NCI-H2081 treated with DMSO at 0.1 percent for 48 hours (cell line): Measurements from ENCODE around the gene OSBPL3.
"Not testable (repeated sequence)": the region's sequence is repeated elsewhere in the genome, so short reads cannot be mapped to it uniquely, and the experiment has no call there.

Experiments used
- DNase-seq: peaks from one replicate; lab custom pipeline; 2025; lab: John Stamatoyannopoulos, UW

OSBPL3 gene

GRCh38 chr7:24920451-24921361, 59.3 kb downstream of the OSBPL3 start:
- DNase-seq, result no peak

GRCh38 chr7:24917510-24918239, 62.3 kb downstream of the OSBPL3 start:
- DNase-seq, result no peak

- DNase-seq, result no peak
Observed at GRCh38 chr7:24916463-24917040, 63.4 kb downstream of the OSBPL3 start.

- DNase-seq, result no peak
Observed at GRCh38 chr7:24914465-24914859, 65.5 kb downstream of the OSBPL3 start.

GRCh38 chr7:24913801-24914464, 66.0 kb downstream of the OSBPL3 start:
- DNase-seq, result no peak

GRCh38 chr7:24912874-24913514, 67.0 kb downstream of the OSBPL3 start:
- no peak for DNase-seq

GRCh38 chr7:24912424-24912823, 67.6 kb downstream of the OSBPL3 start:
- DNase-seq, result no peak

GRCh38 chr7:24911213-24911603, 68.8 kb downstream of the OSBPL3 start:
- DNase-seq, result no peak

GRCh38 chr7:24910551-24911212, 69.3 kb downstream of the OSBPL3 start:
- DNase-seq, result no peak

GRCh38 chr7:24908727-24909126, 71.3 kb downstream of the OSBPL3 start:
- DNase-seq, result no peak

GRCh38 chr7:24908166-24908565, 71.8 kb downstream of the OSBPL3 start:
- DNase-seq, result no peak

- DNase-seq, result no peak
Observed at GRCh38 chr7:24907311-24907886, 72.6 kb downstream of the OSBPL3 start.

GRCh38 chr7:24905996-24906770, 73.8 kb downstream of the OSBPL3 start:
- DNase-seq, result no peak

GRCh38 chr7:24903992-24904391, 76.0 kb downstream of the OSBPL3 start:
- not testable (repeated sequence) for DNase-seq

- no peak for DNase-seq
Observed at GRCh38 chr7:24903559-24903958, 76.4 kb downstream of the OSBPL3 start.

- no peak for DNase-seq
Observed at GRCh38 chr7:24902931-24903330, 77.0 kb downstream of the OSBPL3 start.

GRCh38 chr7:24902276-24902675, 77.7 kb downstream of the OSBPL3 start:
- no peak for DNase-seq

- no peak for DNase-seq
Observed at GRCh38 chr7:24899905-24900304, 80.1 kb downstream of the OSBPL3 start.

GRCh38 chr7:24899161-24899560, 80.8 kb downstream of the OSBPL3 start:
- DNase-seq, result no peak

GRCh38 chr7:24898691-24899090, 81.3 kb downstream of the OSBPL3 start:
- DNase-seq, result no peak
